HepG2 (cell line): ENCODE data around the gene PKD1L1. TPM values are rescaled to one million over a fixed set of nuclear protein-coding genes. Genes with fewer than 3 reads are reported as not detected.
A peak's percentile ranks its signal among the peaks of the same experiment; 100 is the strongest.

Source experiments
- ARHGAP35 ChIP-seq: sonication (generic); formaldehyde crosslinking; IDR thresholded peaks from 2 replicates; pipeline ENCODE4 v1.9.0; 2022; ENCODE audit warnings: mild to moderate bottlenecking, inconsistent platforms, moderate library complexity, missing genetic modification reagents, borderline replicate concordance
- BCL6 ChIP-seq: IDR thresholded peaks from 2 replicates; pipeline ENCODE4 v1.6.1; 2016; ENCODE audit warnings: missing genetic modification reagents, missing compliant biosample characterization
- ELF3 ChIP-seq: IDR thresholded peaks from 2 replicates; pipeline ENCODE4 v1.6.1; 2016; ENCODE audit warnings: missing genetic modification reagents, missing compliant biosample characterization
- FOXK2 ChIP-seq: fragments of 450-650 bp; IDR thresholded peaks from 2 replicates; pipeline ENCODE4 v1.6.1; 2016
- HNF1A ChIP-seq, 2 experiments: sonication (generic) in 1 of 2; formaldehyde crosslinking in 1 of 2; IDR thresholded peaks; 2 replicates each; pipeline versions ENCODE4 v1.4.0 to v1.6.1; 2016 to 2020; ENCODE audit warnings: borderline replicate concordance in 1 of 2, low read depth in 1 of 2, mild to moderate bottlenecking in 1 of 2, missing genetic modification reagents in 1 of 2
- NRL ChIP-seq: sonication (generic); formaldehyde crosslinking; IDR thresholded peaks from 2 replicates; pipeline ENCODE4 v1.5.0; 2020; ENCODE audit warnings: missing genetic modification reagents, mild to moderate bottlenecking, moderate library complexity, borderline replicate concordance
- PHF21A ChIP-seq: sonication (generic); formaldehyde crosslinking; IDR thresholded peaks from 2 replicates; pipeline ENCODE4 v1.5.0; 2020; ENCODE audit warnings: mild to moderate bottlenecking, missing genetic modification reagents
- RARA ChIP-seq: IDR thresholded peaks from 2 replicates; pipeline ENCODE4 v1.6.1; 2016; ENCODE audit warnings: missing genetic modification reagents, missing compliant biosample characterization
- SMAD9 ChIP-seq: sonication (generic); formaldehyde crosslinking; IDR thresholded peaks from 2 replicates; pipeline ENCODE4 v1.5.1; 2020; ENCODE audit warnings: mild to moderate bottlenecking, missing genetic modification reagents
- TBL1XR1 ChIP-seq: fragments of 150-350 bp; IDR thresholded peaks from 2 replicates; pipeline ENCODE4 v1.6.1; 2014; ENCODE audit warnings: borderline replicate concordance, low read length; ENCODE audit not compliant: partially characterized antibody
- TBX3 ChIP-seq: fragments of 450-650 bp; IDR thresholded peaks from 2 replicates; pipeline ENCODE4 v1.6.1; 2017; ENCODE audit warnings: antibody characterized with exemption, mild to moderate bottlenecking, inconsistent platforms, borderline replicate concordance
- THAP11 ChIP-seq: IDR thresholded peaks from 2 replicates; pipeline ENCODE4 v1.6.1; 2016; ENCODE audit warnings: missing biosample characterization, missing genetic modification reagents
- ZBTB1 ChIP-seq: sonication (generic); formaldehyde crosslinking; IDR thresholded peaks from 2 replicates; pipeline ENCODE4 v1.4.0; 2020; ENCODE audit warnings: missing genetic modification reagents, borderline replicate concordance
- ZFP36 ChIP-seq: fragments of 150-350 bp; IDR thresholded peaks from 2 replicates; pipeline ENCODE4 v1.6.1; 2018; ENCODE audit warnings: borderline replicate concordance, low read length, low read depth; ENCODE audit not compliant: partially characterized antibody
- ZNF558 ChIP-seq: sonication (generic); formaldehyde crosslinking; IDR thresholded peaks from 2 replicates; pipeline ENCODE4 v1.9.0; 2022; ENCODE audit warnings: mild to moderate bottlenecking, missing genetic modification reagents, borderline replicate concordance
- ZNF629 ChIP-seq: sonication (generic); formaldehyde crosslinking; conservative IDR thresholded peaks from 2 replicates; pipeline ENCODE4 v1.5.0; 2020; ENCODE audit warnings: missing genetic modification reagents
- ZNF674 ChIP-seq: sonication (generic); formaldehyde crosslinking; IDR thresholded peaks from 2 replicates; pipeline ENCODE4 v1.5.0; 2020; ENCODE audit warnings: low read depth, mild to moderate bottlenecking, missing genetic modification reagents
- ZNF691 ChIP-seq: sonication (generic); formaldehyde crosslinking; IDR thresholded peaks from 2 replicates; pipeline ENCODE4 v1.4.0; 2020; ENCODE audit warnings: missing genetic modification reagents, low read depth, mild to moderate bottlenecking, borderline replicate concordance
- ZNF720 ChIP-seq: sonication (generic); formaldehyde crosslinking; IDR thresholded peaks from 2 replicates; pipeline ENCODE4 v1.4.0; 2020; ENCODE audit warnings: missing genetic modification reagents
- ZNF747 ChIP-seq: sonication (generic); formaldehyde crosslinking; IDR thresholded peaks from 2 replicates; pipeline ENCODE4 v1.8.1; 2023; ENCODE audit warnings: missing genetic modification reagents, mild to moderate bottlenecking, borderline replicate concordance
- ZNF776 ChIP-seq: sonication (generic); formaldehyde crosslinking; IDR thresholded peaks from 2 replicates; pipeline ENCODE4 v1.4.0; 2020; ENCODE audit warnings: mild to moderate bottlenecking, missing genetic modification reagents
- polyA plus RNA-seq, 8 experiments: library from polyadenylated mRNA; depleted of rRNA in 3 of 8; stranded (reverse) in 7 of 8; unstranded in 1 of 8; fragments of >200 nt; fragmentation: Illumina TruSeq in 4 of 8; extraction: Trizol in 4 of 8; gene quantifications; 2 replicates each; pipeline versions ENCODE4 v1.2.1 to v1.2.3, GENCODE V29; 2011 to 2016; ENCODE audit warnings: low read depth in 4 of 8, missing spikeins in 1 of 8, mixed read lengths in 1 of 8; ENCODE audit not compliant: insufficient read depth in 1 of 8
- total RNA-seq, 5 experiments: library from RNA; depleted of rRNA; stranded (reverse); fragments of >200 nt; fragmentation: Illumina TruSeq; extraction: Trizol; gene quantifications; 2 replicates each; pipeline ENCODE4 v1.2.3, GENCODE V29; 2016; ENCODE audit warnings: low read depth in 1 of 5
- TF ChIP-seq, protein P1 (sequence below): sonication (generic); formaldehyde crosslinking; IDR thresholded peaks from 2 replicates; pipeline ENCODE4 v1.5.0; 2020; ENCODE audit warnings: missing genetic modification reagents
- TF ChIP-seq, protein P2 (sequence below): sonication (generic); formaldehyde crosslinking; IDR thresholded peaks from 2 replicates; pipeline ENCODE4 v1.9.0; 2021; ENCODE audit warnings: missing genetic modification reagents, borderline replicate concordance

Gene PKD1L1
- total and polyA plus RNA-seq, 2 of the 13 experiments (the other 11 are each of a cell fraction or from before 2014, with no cell fraction given), result 0.01 TPM; not detected in 1

GRCh38 chr7:47786557-47787248 is 161.6 kb downstream of the PKD1L1 start (continued):
- TF ChIP-seq ZNF674 (no peak), ELF3 (CRISPR knock-in tag) (no peak), TBL1XR1 (peak; percentile 31), ZNF629 (CRISPR knock-in tag) (no peak), ZNF691 (CRISPR knock-in tag) (peak; percentile 84; the same call in 1 of the 2 replicates), FOXK2 (no peak), TBX3 (peak; percentile 41), RARA (CRISPR knock-in tag) (peak; percentile 55), ARHGAP35 (CRISPR knock-in tag) (no peak), HNF1A (IDR thresholded peaks at IDR 0.05; ENCODE audit: low read depth) (peak; percentile 28; the same call in 1 of the 2 replicates), HNF1A (CRISPR knock-in tag; IDR thresholded peaks at IDR 0.05; ENCODE audit: borderline replicate concordance) (peak; percentile 67; the same call in 1 of the 2 replicates), ZNF776 (CRISPR knock-in tag) (no peak), ZBTB1 (CRISPR knock-in tag) (no peak), THAP11 (CRISPR knock-in tag) (no peak), ZFP36 (no peak), ZNF747 (CRISPR knock-in tag) (no peak), BCL6 (peak; percentile 20; the same call in 1 of the 2 replicates), ZNF558 (CRISPR knock-in tag) (no peak), PHF21A (CRISPR knock-in tag) (peak; percentile 80), SMAD9 (CRISPR knock-in tag) (no peak), ZNF720 (CRISPR knock-in tag) (no peak), NRL (CRISPR knock-in tag) (0 out of 2 replicates have a peak, but pooled peaks have one; percentile 50)
- TF ChIP-seq, protein P1, sequence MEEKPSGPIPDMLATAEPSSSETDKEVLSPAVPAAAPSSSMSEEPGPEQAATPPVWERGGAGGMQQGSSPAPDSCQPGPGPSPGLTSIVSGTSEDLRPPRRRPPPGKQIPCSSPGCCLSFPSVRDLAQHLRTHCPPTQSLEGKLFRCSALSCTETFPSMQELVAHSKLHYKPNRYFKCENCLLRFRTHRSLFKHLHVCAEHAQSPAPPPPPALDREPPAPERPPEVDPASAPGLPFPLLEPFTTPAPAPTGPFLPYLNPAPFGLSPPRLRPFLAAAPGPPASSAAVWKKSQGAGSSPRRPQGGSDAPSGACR (CRISPR knock-in tag), result no peak
- TF ChIP-seq, protein P2, sequence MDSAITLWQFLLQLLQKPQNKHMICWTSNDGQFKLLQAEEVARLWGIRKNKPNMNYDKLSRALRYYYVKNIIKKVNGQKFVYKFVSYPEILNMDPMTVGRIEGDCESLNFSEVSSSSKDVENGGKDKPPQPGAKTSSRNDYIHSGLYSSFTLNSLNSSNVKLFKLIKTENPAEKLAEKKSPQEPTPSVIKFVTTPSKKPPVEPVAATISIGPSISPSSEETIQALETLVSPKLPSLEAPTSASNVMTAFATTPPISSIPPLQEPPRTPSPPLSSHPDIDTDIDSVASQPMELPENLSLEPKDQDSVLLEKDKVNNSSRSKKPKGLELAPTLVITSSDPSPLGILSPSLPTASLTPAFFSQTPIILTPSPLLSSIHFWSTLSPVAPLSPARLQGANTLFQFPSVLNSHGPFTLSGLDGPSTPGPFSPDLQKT (CRISPR knock-in tag), result no peak
